GM23338 (cell line): ENCODE data around the gene LGALSL.

Source experiments
- CREB1 ChIP-seq: fragments of 250-450 bp; sonication (Bioruptor Pico); IDR thresholded peaks from 2 replicates; pipeline ENCODE4 v1.5.0; 2020; ENCODE audit warnings: low read depth, mild to moderate bottlenecking, moderate library complexity
- EZH2 ChIP-seq: fragments of 200-600 bp; sonication (generic); IDR thresholded peaks from one replicate; pipeline ENCODE4 v1.8.0; 2017; ENCODE audit warnings: antibody characterized with exemption, mild to moderate bottlenecking, low read depth; ENCODE audit not compliant: unreplicated experiment
- EZH2phosphoT487 ChIP-seq: fragments of 200-600 bp; sonication (generic); IDR thresholded peaks from one replicate; pipeline ENCODE4 v1.8.1; 2018; ENCODE audit warnings: antibody characterized with exemption; ENCODE audit not compliant: unreplicated experiment
- JUNB ChIP-seq: IDR thresholded peaks from one replicate; pipeline ENCODE4 v1.6.1; 2016; ENCODE audit warnings: antibody characterized with exemption; ENCODE audit not compliant: unreplicated experiment
- POLR2AphosphoS5 ChIP-seq: IDR thresholded peaks from 2 replicates; pipeline ENCODE4 v1.6.1; 2016; ENCODE audit warnings: antibody characterized with exemption, low read depth
- TF ChIP-seq, protein P1 (sequence below), 2 experiments: fragments of 200-600 bp in 1 of 2; sonication (generic) in 1 of 2; conservative IDR thresholded peaks; 2 replicates each; pipeline versions ENCODE4 v1.5.1 to v1.6.1; 2016 to 2017; ENCODE audit warnings: antibody characterized with exemption in 2 of 2, low read depth in 2 of 2, mild to moderate bottlenecking in 2 of 2, moderate library complexity in 1 of 2
- TF ChIP-seq, protein P2 (sequence below): IDR thresholded peaks from one replicate; pipeline ENCODE4 v1.6.1; 2018; ENCODE audit warnings: antibody characterized with exemption; ENCODE audit not compliant: unreplicated experiment

DNA sequence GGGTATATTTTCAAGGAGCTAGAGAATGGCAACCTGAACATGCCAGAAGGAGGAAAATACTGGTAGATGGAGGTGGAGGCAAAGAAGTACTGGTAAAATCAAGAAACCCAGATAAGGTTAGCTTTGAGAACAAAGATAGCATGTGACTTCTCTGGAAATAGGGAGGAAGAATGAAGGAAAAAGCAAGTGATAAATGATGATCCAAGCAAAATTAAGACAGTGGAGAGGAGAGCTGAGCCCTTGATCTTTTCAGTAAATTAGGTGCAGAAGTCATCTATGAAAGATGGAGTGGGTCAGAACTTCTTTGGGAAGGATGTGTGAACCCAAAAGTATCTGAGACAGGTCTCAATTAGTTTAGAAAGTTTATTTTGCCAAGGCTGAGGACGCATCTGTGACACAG is 44.5 kb downstream of the LGALSL start:
- TF ChIP-seq, protein P1, sequence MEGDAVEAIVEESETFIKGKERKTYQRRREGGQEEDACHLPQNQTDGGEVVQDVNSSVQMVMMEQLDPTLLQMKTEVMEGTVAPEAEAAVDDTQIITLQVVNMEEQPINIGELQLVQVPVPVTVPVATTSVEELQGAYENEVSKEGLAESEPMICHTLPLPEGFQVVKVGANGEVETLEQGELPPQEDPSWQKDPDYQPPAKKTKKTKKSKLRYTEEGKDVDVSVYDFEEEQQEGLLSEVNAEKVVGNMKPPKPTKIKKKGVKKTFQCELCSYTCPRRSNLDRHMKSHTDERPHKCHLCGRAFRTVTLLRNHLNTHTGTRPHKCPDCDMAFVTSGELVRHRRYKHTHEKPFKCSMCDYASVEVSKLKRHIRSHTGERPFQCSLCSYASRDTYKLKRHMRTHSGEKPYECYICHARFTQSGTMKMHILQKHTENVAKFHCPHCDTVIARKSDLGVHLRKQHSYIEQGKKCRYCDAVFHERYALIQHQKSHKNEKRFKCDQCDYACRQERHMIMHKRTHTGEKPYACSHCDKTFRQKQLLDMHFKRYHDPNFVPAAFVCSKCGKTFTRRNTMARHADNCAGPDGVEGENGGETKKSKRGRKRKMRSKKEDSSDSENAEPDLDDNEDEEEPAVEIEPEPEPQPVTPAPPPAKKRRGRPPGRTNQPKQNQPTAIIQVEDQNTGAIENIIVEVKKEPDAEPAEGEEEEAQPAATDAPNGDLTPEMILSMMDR (conservative IDR thresholded peaks at IDR 0.05; ENCODE audit: low read depth in 2 of 2) = no peak
- TF ChIP-seq, protein P2, sequence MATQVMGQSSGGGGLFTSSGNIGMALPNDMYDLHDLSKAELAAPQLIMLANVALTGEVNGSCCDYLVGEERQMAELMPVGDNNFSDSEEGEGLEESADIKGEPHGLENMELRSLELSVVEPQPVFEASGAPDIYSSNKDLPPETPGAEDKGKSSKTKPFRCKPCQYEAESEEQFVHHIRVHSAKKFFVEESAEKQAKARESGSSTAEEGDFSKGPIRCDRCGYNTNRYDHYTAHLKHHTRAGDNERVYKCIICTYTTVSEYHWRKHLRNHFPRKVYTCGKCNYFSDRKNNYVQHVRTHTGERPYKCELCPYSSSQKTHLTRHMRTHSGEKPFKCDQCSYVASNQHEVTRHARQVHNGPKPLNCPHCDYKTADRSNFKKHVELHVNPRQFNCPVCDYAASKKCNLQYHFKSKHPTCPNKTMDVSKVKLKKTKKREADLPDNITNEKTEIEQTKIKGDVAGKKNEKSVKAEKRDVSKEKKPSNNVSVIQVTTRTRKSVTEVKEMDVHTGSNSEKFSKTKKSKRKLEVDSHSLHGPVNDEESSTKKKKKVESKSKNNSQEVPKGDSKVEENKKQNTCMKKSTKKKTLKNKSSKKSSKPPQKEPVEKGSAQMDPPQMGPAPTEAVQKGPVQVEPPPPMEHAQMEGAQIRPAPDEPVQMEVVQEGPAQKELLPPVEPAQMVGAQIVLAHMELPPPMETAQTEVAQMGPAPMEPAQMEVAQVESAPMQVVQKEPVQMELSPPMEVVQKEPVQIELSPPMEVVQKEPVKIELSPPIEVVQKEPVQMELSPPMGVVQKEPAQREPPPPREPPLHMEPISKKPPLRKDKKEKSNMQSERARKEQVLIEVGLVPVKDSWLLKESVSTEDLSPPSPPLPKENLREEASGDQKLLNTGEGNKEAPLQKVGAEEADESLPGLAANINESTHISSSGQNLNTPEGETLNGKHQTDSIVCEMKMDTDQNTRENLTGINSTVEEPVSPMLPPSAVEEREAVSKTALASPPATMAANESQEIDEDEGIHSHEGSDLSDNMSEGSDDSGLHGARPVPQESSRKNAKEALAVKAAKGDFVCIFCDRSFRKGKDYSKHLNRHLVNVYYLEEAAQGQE = no peak
- TF ChIP-seq EZH2phosphoT487 (no peak), JUNB (no peak), POLR2AphosphoS5 (no peak), CREB1 (no peak), EZH2 (no peak)
